Left forelimb (tissue), 1 donor: ENCODE results near the gene HAUS7.
"Not testable (repeated sequence)": the region's sequence is repeated elsewhere in the genome, so short reads cannot be mapped to it uniquely, and the experiment has no call there.

Experiments
- DNase-seq: peaks from one replicate; pipeline ENCODE4 v3.0.0-alpha.2; 2018; ENCODE audit warnings: low spot score

Gene HAUS7

GRCh38 chrX:153408871-153409351, 61.5 kb downstream of the HAUS7 start:
- DNase-seq: no peak

DNA sequence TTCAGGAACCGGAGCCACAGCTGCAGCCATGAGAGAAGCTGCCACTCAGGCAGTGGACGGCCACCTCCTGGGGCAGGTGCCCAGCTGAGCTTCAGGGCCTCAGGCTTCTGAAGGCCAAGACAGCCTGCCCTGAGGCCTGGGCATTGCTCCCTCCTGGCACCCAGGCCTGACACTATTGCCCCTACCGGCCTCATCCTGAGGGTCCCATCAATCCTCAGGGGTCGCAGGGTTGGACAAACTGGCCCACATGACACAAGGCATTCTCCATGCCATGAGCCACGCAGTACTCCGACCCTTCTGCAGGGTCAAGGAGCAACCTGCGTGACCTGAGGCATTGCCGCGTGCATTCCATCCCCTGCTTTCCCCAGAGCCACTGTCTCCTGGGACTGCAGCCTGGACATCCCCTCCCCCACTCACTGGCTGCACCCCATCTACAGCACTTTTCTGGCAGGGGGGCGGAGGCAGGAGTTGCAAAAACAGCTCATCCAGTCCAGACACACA, 62.1 kb downstream of the HAUS7 start:
- no peak for DNase-seq

DNA sequence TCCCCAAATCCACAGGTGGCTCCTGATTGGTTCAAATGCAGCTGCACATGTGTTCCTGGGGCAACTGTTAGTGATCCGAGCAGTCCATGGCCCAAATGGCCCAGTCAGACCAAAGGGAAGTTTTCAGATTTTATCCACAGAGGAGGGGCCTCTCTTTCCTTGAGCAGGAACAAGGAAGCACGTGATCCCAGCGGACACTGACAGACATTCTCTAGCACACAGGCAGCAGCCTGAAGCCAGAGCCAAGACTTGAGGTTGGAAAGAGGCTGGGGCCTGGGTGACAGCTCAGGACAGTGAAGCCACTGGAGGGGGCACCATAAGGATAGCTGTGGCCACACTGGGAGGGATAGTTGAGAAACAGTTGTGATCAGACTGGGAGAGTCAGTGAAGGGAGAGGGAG, 62.6 kb downstream of the HAUS7 start:
- no peak for DNase-seq

- no peak for DNase-seq
Measured at GRCh38 chrX:153406903-153407302, 63.5 kb downstream of the HAUS7 start.

- no peak for DNase-seq
Measured at GRCh38 chrX:153406011-153406410, 64.4 kb downstream of the HAUS7 start.

DNA sequence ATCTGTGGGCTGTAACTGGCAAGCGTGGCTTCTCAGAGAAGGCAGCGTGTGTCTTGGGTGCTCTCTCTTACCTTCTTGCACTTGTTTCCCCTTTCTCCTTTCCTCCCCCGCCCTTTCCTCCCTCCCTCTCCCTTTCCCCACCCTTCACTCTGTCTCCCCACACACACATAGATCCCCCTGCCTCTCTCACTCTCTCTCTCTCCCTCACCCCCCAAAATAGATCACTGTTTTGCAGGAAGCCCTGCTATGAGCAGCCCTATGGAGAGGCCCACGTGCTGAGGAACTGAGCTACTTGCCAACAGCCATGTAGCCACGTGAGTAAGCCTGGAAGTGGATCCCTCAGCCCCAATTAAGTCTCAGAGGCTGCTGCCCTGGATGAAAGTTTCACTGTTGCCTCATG, 65.0 kb downstream of the HAUS7 start:
- no peak for DNase-seq

- DNase-seq: not testable (repeated sequence)
Measured at GRCh38 chrX:153404333-153404732, 66.0 kb downstream of the HAUS7 start.

GRCh38 chrX:153401133-153401764, 69.1 kb downstream of the HAUS7 start, which contains the start of gene PNMA6E:
PNMA6E (minus strand) TSS chrX:153401350; CDS start chrX:153398849, 2,501 bp downstream.
- no peak for DNase-seq

- DNase-seq: no peak
Measured at GRCh38 chrX:153400146-153401132, 69.9 kb downstream of the HAUS7 start.

DNA sequence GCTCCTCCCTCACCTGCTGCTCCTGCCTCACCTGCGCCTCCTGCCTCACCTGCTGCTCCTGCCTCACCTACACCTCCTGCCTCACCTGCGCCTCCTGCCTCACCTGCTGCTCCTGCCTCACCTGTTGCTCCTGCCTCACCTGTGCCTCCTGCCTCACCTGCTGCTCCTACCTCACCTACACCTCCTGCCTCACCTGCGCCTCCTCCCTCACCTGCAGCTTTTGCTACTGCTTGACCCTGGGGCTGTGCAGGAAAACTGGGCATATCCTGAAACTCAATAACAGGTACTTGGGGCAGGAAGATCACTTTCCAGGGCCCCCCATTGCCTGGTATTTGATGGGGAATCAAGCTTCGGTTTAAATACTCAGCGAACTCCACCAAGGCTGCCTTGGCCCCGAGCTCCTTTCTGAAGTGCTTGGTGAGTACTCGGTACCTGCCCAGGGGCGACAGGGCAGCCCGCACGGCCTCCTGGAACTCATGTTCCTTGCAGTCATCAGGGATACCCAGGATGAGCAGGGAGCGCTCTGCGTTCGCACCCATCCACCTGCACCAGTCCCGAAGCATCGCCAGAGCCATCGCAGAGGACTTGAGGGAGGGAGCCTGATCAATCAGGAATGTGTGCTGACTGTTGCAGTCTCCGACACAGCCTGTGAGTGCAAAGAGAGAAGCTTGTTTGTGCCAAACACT, 72.0 kb downstream of the HAUS7 start:
- DNase-seq: no peak
